ENCODE data around the gene SPATA46.

DNA sequence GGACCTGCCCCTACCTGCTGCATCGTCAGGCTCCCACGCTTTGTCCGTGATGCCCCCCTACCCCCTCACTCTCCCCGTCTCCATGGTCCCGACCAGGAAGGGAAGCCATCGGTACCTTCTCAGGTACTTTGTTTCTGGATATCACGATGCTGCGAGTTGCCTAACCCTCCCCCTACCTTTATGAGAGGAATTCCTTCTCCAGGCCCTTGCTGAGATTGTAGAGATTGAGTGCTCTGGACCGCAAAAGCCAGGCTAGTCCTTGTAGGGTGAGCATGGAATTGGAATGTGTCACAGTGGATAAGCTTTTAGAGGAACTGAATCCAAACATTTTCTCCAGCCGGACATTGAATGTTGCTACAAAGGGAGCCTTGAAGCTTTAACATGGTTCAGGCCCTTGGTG, 8.9 kb downstream of the SPATA46 start:
- TF ChIP-seq, protein P1, sequence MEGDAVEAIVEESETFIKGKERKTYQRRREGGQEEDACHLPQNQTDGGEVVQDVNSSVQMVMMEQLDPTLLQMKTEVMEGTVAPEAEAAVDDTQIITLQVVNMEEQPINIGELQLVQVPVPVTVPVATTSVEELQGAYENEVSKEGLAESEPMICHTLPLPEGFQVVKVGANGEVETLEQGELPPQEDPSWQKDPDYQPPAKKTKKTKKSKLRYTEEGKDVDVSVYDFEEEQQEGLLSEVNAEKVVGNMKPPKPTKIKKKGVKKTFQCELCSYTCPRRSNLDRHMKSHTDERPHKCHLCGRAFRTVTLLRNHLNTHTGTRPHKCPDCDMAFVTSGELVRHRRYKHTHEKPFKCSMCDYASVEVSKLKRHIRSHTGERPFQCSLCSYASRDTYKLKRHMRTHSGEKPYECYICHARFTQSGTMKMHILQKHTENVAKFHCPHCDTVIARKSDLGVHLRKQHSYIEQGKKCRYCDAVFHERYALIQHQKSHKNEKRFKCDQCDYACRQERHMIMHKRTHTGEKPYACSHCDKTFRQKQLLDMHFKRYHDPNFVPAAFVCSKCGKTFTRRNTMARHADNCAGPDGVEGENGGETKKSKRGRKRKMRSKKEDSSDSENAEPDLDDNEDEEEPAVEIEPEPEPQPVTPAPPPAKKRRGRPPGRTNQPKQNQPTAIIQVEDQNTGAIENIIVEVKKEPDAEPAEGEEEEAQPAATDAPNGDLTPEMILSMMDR (conservative IDR thresholded peaks at IDR 0.05; ENCODE audit: low read length): no peak
- TF ChIP-seq EZH2phosphoT487 (IDR thresholded peaks at IDR 0.05; ENCODE audit: borderline replicate concordance, low read depth, low read length): no peak
